8988T (cell line): ENCODE data around the gene TTC24.
"Not testable (repeated sequence)": the region's sequence is repeated elsewhere in the genome, so short reads cannot be mapped to it uniquely, and the experiment has no call there.

Experiments used
- DNase-seq: peaks from one replicate; pipeline ENCODE4 v3.0.0; 2011

The TTC24 gene

GRCh38 chr1:156590326-156591180 lies 11.0 kb downstream of the TTC24 start:
- no peak for DNase-seq

GRCh38 chr1:156591181-156591431 lies 11.6 kb downstream of the TTC24 start:
- DNase-seq, result no peak

GRCh38 chr1:156591432-156592157 lies 12.1 kb downstream of the TTC24 start, which contains the start of gene NAXE:
Gene NAXE, plus strand, starts transcription at chr1:156591776. Its CDS starts 29 bp downstream, at chr1:156591805.
- DNase-seq, result peak; percentile 69

DNA sequence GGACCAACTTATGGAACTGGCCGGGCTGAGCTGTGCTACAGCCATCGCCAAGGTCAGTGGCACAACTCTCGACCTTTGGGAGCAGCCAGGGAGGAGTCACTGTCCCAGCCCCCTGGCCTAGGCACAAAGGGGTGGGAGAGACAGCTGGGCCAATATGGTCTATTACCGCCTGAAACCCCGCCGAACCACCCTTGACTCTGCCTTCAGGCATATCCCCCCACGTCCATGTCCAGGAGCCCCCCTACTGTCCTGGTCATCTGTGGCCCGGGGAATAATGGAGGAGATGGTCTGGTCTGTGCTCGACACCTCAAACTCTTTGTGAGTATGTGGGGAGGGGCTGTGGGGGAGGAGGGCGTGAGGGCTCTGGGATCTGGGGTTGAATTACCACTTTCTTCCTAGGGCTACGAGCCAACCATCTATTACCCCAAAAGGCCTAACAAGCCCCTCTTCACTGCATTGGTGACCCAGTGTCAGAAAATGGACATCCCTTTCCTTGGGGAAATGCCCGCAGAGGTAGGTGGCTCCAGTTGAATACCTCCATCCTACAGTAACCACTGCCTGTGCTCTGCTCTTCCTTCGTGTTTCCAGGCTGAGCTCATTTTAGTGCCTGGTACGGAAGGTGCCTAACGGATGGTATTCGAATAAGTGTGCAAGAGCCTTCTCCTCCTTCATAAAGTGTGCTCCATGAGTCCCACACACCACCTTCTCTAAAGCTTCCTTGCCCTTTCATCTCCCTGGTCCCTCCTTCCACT lies 12.8 kb downstream of the TTC24 start:
- DNase-seq, result no peak

GRCh38 chr1:156592910-156593660 lies 13.6 kb downstream of the TTC24 start:
- no peak for DNase-seq

- DNase-seq, result no peak
Measured at GRCh38 chr1:156593661-156593989, 14.1 kb downstream of the TTC24 start.

DNA sequence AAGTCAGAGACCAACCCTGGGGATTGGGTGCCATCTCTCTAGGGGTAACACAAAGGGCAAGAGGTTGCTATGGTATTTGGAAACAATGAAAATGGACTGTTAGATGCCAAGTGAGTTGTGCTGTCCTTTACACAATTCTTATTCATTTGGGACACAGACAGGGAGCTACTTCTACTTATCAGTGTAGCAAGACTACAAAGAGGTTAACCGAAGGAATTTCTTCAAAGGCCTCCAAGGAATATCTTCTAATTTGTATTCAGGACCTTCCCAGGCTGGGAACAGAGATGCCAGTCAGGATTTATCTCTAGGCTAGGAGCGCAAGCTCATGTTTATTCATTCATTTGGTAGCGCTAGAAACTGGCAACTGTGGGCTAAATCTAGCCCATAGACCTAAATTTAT lies 14.7 kb downstream of the TTC24 start:
- DNase-seq, result no peak

DNA sequence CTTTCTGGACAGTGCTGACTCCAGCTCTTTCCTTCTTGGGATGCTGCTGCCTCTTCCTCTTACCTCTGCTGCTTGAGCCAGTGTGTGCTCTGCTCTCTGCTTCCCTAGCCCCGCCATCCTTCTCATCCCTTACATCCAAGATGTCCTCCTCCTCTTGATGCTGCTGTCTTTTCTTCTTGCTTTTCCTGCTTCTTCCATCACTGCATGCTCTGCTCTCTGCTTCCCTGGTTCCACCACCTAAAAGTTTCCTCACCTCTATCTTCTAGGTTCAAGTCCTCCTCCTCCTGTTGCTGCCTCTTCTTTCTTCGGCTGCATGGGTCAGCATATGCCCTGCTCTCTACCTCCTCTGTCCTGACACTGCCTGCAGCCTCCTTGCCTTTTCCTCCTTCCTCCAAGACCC lies 15.5 kb downstream of the TTC24 start:
- no peak for DNase-seq

DNA sequence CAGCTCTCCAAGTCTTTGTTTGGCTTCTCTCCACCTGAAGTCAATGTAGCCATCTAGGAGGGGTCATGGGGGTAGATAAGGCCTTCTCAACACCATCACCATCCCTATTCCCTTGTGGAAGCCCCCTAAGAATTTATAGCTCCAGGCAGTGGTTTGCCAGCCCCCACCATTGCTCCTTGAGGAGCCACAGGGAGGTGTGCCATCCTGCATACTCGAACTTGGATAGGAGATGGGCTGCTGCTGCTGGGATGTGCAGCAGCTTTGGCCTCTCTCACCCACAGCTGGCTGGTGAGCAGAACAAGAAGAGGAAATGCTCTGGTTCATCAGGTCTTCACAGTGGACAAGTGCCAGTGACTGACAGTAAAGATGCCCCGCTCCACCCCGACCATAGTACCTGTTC lies 16.9 kb downstream of the TTC24 start:
- DNase-seq, result no peak

- DNase-seq, result no peak
Measured at GRCh38 chr1:156598125-156598524, 18.6 kb downstream of the TTC24 start.

DNA sequence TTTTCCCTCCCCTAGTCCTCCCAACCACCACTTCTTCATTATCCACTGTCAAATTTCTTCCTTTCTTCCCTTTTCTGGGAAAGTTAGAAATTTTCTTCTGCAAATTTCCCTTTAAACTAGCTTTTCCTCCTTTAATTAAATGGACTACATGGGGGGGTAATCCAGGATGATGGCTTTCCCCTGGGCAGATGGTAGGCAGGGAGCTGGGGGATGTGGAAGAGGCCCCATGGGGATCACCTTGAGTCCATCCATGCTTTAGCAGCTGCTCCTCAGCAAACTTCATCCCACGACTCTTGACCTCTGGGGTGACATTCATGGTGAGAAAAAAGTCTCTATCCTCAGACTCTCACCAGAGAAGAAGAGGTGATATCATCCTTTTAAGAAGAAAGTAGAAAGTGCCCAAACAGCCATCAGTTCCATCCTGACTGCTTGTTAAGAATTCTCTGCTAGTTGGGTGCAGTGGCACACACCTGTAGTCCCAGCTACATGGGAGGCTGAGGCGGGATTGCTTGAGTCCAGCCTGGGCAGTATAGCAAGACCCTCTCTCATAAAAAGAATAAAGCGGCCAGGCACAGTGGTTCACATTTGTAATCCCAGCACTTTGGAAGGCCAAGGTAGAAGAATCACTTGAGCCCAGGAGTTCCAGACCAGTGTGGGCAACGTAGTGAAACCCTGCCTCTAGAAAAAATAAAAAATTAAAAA lies 19.4 kb downstream of the TTC24 start:
- no peak for DNase-seq

DNA sequence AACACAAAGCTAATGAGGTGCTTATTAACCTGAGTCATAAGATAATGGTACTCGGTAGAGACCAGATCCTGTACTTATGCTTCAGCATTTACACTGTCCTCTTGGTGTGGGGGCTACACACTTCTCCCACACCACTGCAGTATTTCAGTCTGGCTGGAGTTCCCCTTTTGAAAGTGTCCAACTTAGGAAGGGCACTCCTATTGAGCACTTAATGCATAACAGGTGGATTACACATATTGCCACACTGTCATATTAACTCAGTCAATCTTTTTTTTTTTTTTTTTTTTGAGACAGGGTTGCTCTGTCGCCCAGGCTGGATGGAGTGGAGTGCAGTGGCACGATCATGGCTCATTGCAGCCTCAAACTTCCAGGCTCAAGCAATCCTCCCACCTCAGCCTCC lies 20.3 kb downstream of the TTC24 start:
- DNase-seq, result no peak

DNA sequence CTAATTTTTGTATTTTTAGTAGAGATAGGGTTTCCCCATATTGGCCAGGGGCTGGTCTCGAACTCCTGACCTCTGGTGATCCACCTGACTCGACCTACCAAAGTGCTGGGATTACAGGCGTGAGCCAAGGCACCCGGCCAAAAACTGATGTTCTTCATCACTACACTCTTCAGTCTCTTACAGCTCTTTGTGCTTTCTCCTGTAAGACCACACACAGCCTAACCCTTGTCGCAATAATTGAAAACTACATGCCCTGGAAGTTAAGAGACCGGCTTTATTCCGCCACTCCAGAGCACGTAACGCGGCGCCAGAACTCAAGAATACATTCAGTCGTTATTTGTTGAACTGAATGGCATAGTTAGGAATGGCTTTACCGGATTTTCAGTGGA lies 21.2 kb downstream of the TTC24 start:
- no peak for DNase-seq

- DNase-seq, result no peak
Measured at GRCh38 chr1:156601122-156601830, 21.8 kb downstream of the TTC24 start, which contains the start of gene GPATCH4. Gene GPATCH4, minus strand, starts transcription at chr1:156601479.

GRCh38 chr1:156601892-156602291 lies 22.4 kb downstream of the TTC24 start:
- no peak for DNase-seq

- no peak for DNase-seq
Measured at GRCh38 chr1:156602557-156602993, 23.1 kb downstream of the TTC24 start.

- DNase-seq, result not testable (repeated sequence)
Measured at GRCh38 chr1:156607344-156607743, 27.8 kb downstream of the TTC24 start.

GRCh38 chr1:156608036-156608674 lies 28.6 kb downstream of the TTC24 start:
- DNase-seq, result no peak

DNA sequence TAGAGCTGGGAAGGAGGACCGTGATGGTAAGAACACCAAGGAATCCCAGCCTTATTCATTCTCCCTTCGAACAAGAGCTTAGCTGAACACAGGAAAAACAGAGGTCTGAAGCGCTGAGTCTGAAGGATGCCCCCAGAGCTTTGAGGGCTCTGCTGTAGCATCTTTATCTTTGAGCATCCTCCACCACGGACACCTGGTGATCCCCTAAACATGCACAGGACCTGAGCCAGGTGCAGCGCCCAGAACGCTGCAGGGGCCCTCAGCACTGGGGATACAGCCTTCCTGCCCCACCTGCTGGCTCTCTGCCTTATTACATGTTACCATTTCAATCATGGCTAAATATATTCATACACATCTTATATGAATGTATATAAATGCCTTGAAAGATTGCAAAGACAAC lies 29.5 kb downstream of the TTC24 start:
- DNase-seq, result no peak

DNA sequence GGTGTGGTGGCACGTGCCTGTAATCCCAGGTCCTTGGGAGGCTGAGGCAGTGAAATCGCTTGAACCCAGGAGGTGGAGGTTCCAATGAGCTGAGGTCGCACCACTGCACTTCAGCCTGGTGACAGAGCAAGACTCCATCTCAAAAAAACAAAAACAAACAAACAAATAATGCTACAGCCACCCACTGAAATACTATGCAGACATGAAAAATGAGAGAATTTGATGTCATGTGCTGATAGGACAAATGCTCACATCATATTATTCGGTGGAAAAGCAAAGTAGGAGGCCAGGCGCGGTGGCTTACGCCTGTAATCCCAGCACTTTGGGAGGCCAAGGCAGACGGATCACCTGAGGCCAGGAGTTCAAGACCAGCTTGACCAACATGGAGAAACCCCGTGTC lies 30.5 kb downstream of the TTC24 start:
- DNase-seq, result not testable (repeated sequence)

DNA sequence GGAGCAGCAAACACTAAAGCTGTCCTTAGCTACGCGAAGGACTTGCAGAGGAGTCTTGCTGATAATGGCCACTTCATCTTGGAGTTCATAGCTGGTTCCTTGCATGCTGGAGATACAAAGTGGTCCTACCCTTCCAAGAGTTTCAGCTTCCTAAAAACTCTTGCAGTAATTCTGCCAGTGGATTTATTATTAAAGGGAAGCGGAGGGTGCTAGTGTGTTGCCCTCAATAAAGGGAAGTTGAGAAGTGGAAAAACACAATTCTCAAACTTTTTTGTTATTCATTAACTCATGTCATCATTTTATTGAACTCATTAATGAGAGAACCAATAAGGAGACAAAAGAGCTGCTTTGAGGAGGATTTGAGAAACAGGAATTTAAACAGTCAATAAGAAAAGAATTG lies 33.1 kb downstream of the TTC24 start:
- DNase-seq, result no peak
